ENCODE data around the gene RASIP1.

RASIP1 gene

DNA sequence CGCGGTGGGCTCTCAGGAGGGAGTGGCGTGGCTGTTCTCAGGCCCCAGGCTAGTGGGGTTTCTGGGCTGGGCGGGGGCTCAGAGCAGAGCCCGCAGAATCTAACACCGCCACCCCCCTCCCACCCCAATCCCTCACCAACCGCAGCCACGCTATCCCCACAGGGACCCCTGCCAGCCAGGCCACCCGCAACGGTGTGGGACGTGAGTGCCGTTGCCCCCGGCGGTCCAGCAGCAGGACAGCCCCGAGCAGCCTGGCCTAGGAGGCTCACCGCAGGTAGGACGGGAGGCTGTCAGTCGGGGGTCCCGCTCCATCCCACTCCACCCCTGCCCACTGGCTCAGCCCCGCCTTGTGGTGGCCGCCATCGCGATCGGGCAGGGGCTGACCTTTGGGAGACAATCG, 67.4 kb downstream of the RASIP1 start, which contains the start of gene NTN5:
Gene NTN5 (minus strand): TSS at position 24 of the 400 bp plus-strand sequence. CDS start 2,031 bp downstream, outside the sequence.
- DNase-seq: no peak

DNA sequence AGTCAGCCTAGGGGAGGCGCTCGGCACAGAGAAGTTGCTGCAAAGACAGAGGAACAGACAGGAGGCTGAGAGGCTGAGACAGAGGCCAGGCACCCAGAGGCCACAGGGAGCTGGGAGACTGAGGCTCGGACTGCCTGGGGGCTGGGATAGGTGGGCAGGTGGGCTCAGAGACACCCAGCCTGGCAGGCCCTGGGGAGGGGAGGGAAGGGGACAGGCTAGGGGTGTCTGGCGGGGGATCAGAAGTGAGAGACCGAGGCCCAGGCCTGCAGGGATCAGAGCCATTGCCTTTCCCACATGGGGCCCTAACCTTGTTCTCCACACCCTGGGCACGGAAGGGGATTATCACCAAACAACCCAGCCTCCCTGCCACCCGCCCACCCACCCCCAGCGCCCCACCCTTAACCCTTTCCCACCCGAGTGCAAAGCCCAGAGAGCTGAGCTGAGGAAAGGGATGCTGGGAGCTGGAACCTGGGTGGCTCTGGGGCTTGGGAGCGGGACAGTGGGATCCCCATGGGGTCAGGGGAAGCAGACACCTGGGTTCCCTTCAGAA, 68.9 kb downstream of the RASIP1 start:
- DNase-seq: no peak

DNA sequence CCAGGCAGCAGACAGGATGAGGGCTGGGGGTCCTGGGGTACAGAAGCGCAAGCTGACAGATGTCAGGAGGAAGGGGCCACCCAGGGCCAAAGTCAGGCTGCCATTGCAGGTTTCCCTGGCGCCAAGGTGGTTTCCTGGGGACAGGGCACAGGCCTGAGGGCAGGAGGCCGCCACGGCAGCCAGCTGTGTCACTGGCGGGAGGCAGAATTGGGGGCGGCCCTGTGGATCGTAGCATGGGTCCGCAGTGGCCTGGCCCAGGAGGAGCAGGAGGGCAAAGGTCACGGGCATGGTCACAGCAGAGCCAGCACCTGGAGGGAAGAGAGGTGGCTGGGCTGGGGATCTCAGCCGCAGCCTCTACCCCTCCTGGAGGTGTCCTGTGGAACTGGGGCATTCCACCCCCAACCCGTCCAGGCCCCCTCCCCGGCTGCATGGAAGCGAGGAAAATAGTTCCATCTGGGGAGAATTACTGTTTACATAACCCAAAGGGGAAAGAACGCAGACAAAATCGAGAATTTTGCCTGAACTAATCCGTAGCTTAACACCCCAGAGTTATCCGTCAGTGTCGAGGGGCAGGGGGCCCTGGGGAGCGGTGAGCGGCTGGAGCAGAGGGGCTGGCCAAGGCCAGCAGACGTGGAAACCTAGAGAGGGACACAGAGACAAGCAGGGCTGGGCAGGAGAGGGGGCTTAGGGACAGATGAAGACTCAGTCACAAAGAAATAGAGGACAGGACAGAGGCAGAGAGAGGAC, 69.5 kb downstream of the RASIP1 start:
- no peak for DNase-seq

All from hippocampal formation (tissue), 2 donors.